Measurements from ENCODE around the gene RGS7BP.

RGS7BP gene

GRCh38 chr5:64637144-64637543 lies 131.3 kb downstream of the RGS7BP start:
- no peak for DNase-seq

GRCh38 chr5:64637837-64638443 lies 132.1 kb downstream of the RGS7BP start:
- DNase-seq: no peak

GRCh38 chr5:64644831-64645230 lies 139.0 kb downstream of the RGS7BP start:
- no peak for DNase-seq

GRCh38 chr5:64646169-64646568 lies 140.4 kb downstream of the RGS7BP start:
- no peak for DNase-seq

GRCh38 chr5:64649512-64649911 lies 143.7 kb downstream of the RGS7BP start:
- DNase-seq: no peak

- no peak for DNase-seq
Measured at GRCh38 chr5:64653766-64654560, 148.1 kb downstream of the RGS7BP start.

GRCh38 chr5:64654561-64654938 lies 148.7 kb downstream of the RGS7BP start:
- DNase-seq: no peak

GRCh38 chr5:64655596-64655995 lies 149.8 kb downstream of the RGS7BP start:
- no peak for DNase-seq

- no peak for DNase-seq
Measured at GRCh38 chr5:64659289-64659688, 153.5 kb downstream of the RGS7BP start.
